ENCODE data around the gene SNAPC3.
A peak's percentile ranks its signal among the peaks of the same experiment; 100 is the strongest.

The SNAPC3 gene

DNA sequence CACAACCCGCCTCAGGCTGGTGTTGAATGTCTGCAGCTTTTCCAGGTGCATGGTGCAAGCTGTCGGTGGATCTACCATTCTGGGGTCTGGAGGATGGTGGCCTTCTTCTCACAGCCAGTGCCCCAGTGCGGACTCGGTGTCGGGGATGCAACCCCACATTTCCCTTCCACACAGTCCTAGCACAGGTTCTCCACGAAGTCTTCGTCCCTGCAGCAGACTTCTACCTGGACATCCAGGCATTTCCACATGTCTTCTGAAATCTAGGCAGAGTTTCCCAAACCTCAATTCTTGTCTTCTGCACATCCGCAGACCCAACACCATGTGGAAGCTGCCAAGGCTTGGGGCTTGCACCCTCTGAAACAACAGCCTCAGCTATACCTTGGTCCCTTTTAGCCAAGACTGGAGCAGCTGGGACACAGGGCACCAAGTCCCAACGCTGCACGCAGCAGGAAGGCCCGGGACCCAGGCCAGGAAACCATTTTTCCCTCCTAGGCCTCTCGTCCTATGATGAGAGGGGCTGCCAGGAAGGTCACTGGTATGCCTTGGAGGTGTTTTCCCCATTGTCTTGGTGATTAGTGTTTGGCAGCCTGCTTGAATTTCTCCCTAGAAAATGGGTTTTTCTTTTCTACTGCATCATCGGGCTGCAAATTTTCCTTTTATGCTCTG is 69.9 kb downstream of the SNAPC3 start:
- FAIRE-seq: no peak

- FAIRE-seq: no peak
Measured at GRCh38 chr9:15498246-15498995, 75.7 kb downstream of the SNAPC3 start.

DNA sequence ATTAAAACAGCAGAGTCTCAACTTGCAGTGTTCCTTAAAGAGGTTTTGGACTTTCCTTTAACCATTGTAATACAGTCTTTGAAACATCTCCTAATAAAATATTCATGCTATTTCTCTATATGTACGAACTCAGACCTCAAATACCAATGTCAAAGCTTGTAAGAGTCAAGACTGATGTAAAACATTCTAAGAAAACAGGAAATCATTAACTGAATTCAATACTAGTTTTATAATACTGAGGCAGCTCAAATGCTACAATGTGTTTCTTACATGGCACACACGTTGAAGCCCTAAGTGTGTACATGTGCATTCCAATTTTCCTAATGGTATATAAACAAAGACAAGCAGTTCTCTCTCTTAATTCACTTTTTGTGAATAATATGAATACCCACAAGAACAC is 76.5 kb downstream of the SNAPC3 start:
- FAIRE-seq: no peak

DNA sequence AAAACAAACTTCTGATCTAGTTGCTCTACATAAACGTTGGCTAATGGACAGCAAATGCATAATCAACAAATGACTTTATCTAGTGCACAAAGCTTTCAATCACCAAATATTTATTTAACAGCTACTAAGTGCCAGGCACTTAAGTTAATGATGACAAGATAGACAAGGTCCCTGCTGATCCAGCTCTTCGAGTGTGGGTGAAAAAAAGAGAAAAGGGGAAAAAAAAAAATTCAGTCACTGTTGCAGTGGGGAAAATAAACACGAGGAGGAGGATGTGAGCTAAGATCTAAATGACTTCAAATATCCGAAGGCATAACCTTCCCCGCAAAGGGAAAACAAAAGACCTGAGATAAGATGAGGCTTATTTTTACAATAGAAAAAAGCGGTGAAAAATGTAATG is 78.5 kb downstream of the SNAPC3 start:
- FAIRE-seq: no peak

GRCh38 chr9:15501803-15502202 is 79.1 kb downstream of the SNAPC3 start:
- no peak for FAIRE-seq

DNA sequence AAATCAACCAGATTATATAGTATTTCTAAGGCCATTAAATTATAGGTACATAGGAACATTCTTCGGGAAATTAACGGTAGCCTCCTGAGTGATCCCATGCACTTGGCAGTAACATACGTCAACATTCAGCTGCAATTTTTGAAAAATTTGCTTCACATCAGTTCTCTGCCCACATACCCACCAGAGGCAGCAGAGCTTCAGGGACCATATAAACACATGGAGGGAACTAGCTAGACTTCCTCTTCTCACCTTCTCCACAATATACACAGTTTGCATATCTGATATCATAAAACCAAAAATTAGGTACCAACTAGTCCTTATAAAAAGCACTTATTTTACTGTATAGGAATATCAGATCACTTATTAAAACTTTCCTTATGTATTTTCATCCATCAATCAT is 83.2 kb downstream of the SNAPC3 start:
- no peak for FAIRE-seq

GRCh38 chr9:15509931-15510788 is 87.5 kb downstream of the SNAPC3 start:
- no peak for FAIRE-seq

- FAIRE-seq: peak; percentile 14
Measured at GRCh38 chr9:15510789-15511575, 88.3 kb downstream of the SNAPC3 start, which contains the start of gene PSIP1. Gene PSIP1, minus strand, starts transcription at chr9:15510970. Its CDS starts 782 bp downstream, at chr9:15510188.
